Neural progenitor cell (in vitro differentiated cells): ENCODE results near the gene RAB27A. TPM values are rescaled to one million over a fixed set of nuclear protein-coding genes. Genes with fewer than 3 reads are reported as not detected.

Source experiments
- DNase-seq: peaks from one replicate; pipeline ENCODE4 v3.0.0-alpha.2; 2016; ENCODE audit warnings: low spot score
- H2AFZ ChIP-seq: fragments of 200-600 bp; sonication (generic); replicated peaks from 2 replicates; pipeline ENCODE4 v1.6.1; 2016; ENCODE audit warnings: antibody characterized with exemption
- H3F3A ChIP-seq: fragments of 200-600 bp; sonication (generic); 2 replicates; pipeline ENCODE4 v1.6.1; 2016; ENCODE audit warnings: antibody characterized with exemption, low read depth
- H3K27ac ChIP-seq: fragments of 200-600 bp; sonication (generic); 2 replicates; pipeline ENCODE4 v1.5.1; 2016; ENCODE audit warnings: mild to moderate bottlenecking
- H3K27me3 ChIP-seq: fragments of 200-600 bp; sonication (generic); 2 replicates; pipeline ENCODE4 v1.6.1; 2016; ENCODE audit warnings: mild to moderate bottlenecking, moderate library complexity
- H3K36me3 ChIP-seq: fragments of 200-600 bp; sonication (generic); 2 replicates; pipeline ENCODE4 v1.5.1; 2016
- H3K4me1 ChIP-seq: fragments of 200-600 bp; sonication (generic); 2 replicates; pipeline ENCODE4 v1.6.1; 2016; ENCODE audit warnings: mixed run types
- H3K4me2 ChIP-seq: fragments of 200-600 bp; sonication (generic); 2 replicates; pipeline ENCODE4 v1.6.1; 2016
- H3K4me3 ChIP-seq: fragments of 200-600 bp; sonication (generic); 2 replicates; pipeline ENCODE4 v1.5.1; 2016
- H3K79me2 ChIP-seq: fragments of 200-600 bp; sonication (generic); 2 replicates; pipeline ENCODE4 v1.6.1; 2016; ENCODE audit warnings: low read depth
- H3K9ac ChIP-seq: fragments of 200-600 bp; sonication (generic); 2 replicates; pipeline ENCODE4 v1.6.1; 2016
- H3K9me3 ChIP-seq: fragments of 200-600 bp; sonication (generic); 2 replicates; pipeline ENCODE4 v1.5.1; 2016; ENCODE audit warnings: low read depth
- H4K20me1 ChIP-seq: fragments of 200-600 bp; sonication (generic); 2 replicates; pipeline ENCODE4 v1.6.1; 2016; ENCODE audit warnings: low read depth
- H3K27ac Mint-ChIP-seq: 3 replicates; pipeline ENCODE4 v1.8.0; 2021; ENCODE audit warnings: mixed read lengths
- H3K27me3 Mint-ChIP-seq: 2 replicates; pipeline ENCODE4 v1.8.0; 2022; ENCODE audit warnings: low read depth, mild to moderate bottlenecking, inconsistent platforms, moderate library complexity, mixed read lengths; ENCODE audit not compliant: insufficient read depth
- H3K36me3 Mint-ChIP-seq: 3 replicates; pipeline ENCODE4 v1.8.0; 2021; ENCODE audit warnings: mixed read lengths
- H3K4me1 Mint-ChIP-seq: 3 replicates; pipeline ENCODE4 v1.8.0; 2021; ENCODE audit warnings: mixed read lengths
- H3K4me3 Mint-ChIP-seq: 3 replicates; pipeline ENCODE4 v1.8.0; 2021; ENCODE audit warnings: mild to moderate bottlenecking, moderate library complexity, mixed read lengths
- H3K9me3 Mint-ChIP-seq: 3 replicates; pipeline ENCODE4 v1.8.0; 2020; ENCODE audit warnings: mixed read lengths
- CTCF ChIP-seq: fragments of 200-600 bp; sonication (generic); IDR thresholded peaks from 2 replicates; pipeline ENCODE4 v1.5.1; 2017; ENCODE audit warnings: antibody characterized with exemption, mild to moderate bottlenecking
- EZH2 ChIP-seq: fragments of 200-600 bp; sonication (generic); IDR thresholded peaks from 2 replicates; pipeline ENCODE4 v1.6.1; 2017; ENCODE audit warnings: antibody characterized with exemption, mild to moderate bottlenecking, moderate library complexity
- EZH2phosphoT487 ChIP-seq: fragments of 200-600 bp; sonication (generic); IDR thresholded peaks from 2 replicates; pipeline ENCODE4 v1.6.1; 2017; ENCODE audit warnings: antibody characterized with exemption
- total RNA-seq: library from RNA; depleted of rRNA; stranded (reverse); fragments of >200 nt; gene quantifications from 2 replicates; pipeline ENCODE4 v1.2.3, GENCODE V29; 2015; ENCODE audit warnings: low replicate concordance

The RAB27A gene
- total RNA-seq, 1 donor from 2014 or later, result 3.6 TPM

GRCh38 chr15:55277715-55278114, 11.9 kb downstream of the RAB27A start:
- no peak overlapping the region for H3K4me3 ChIP-seq
- H3K9me3 Mint-ChIP-seq, result peaks cover under 1% of the 10 kb centered on the region
- TF ChIP-seq CTCF (no peak), EZH2phosphoT487 (no peak), EZH2 (no peak)
- no peaks in the 10 kb centered on the region for H3K36me3 ChIP-seq
- H3K27ac Mint-ChIP-seq, result no peak overlapping the region
- no peaks in the 10 kb centered on the region for H3K4me1 Mint-ChIP-seq
- H3K4me3 Mint-ChIP-seq, result no peak overlapping the region
- DNase-seq, result no peak
- H3K4me1 ChIP-seq, result no peaks in the 10 kb centered on the region
- peaks cover 2% of the 10 kb centered on the region for H3K36me3 Mint-ChIP-seq
- H3K27ac ChIP-seq, result no peak overlapping the region
- H2AFZ ChIP-seq, result no peak overlapping the region
- H3K79me2 ChIP-seq, result no peaks in the 10 kb centered on the region
- no peak overlapping the region for H3K9ac ChIP-seq
- no peaks in the 10 kb centered on the region for H3K9me3 ChIP-seq
- no peaks in the 10 kb centered on the region for H3K27me3 ChIP-seq
- no peaks in the 10 kb centered on the region for H4K20me1 ChIP-seq
- H3K4me2 ChIP-seq, result no peak overlapping the region
- no peaks in the 10 kb centered on the region for H3F3A ChIP-seq
- no peaks in the 10 kb centered on the region for H3K27me3 Mint-ChIP-seq

- Histone ChIP-seq H3K4me3 (no peak overlapping the region), H3K9ac (no peak overlapping the region), H3K4me1 (no peaks in the 10 kb centered on the region), H2AFZ (no peak overlapping the region), H3K27me3 (no peaks in the 10 kb centered on the region), H3K4me2 (no peak overlapping the region), H3F3A (no peaks in the 10 kb centered on the region), H3K36me3 (no peaks in the 10 kb centered on the region), H3K9me3 (no peaks in the 10 kb centered on the region), H3K79me2 (no peaks in the 10 kb centered on the region), H4K20me1 (no peaks in the 10 kb centered on the region), H3K27ac (no peak overlapping the region)
- H3K36me3 Mint-ChIP-seq, result peaks cover 2% of the 10 kb centered on the region
- TF ChIP-seq EZH2 (no peak), EZH2phosphoT487 (no peak), CTCF (no peak)
- H3K27ac Mint-ChIP-seq, result no peak overlapping the region
- no peak for DNase-seq
- H3K4me3 Mint-ChIP-seq, result no peak overlapping the region
- H3K4me1 Mint-ChIP-seq, result no peaks in the 10 kb centered on the region
- peaks cover 2% of the 10 kb centered on the region for H3K9me3 Mint-ChIP-seq
- H3K27me3 Mint-ChIP-seq, result no peaks in the 10 kb centered on the region
These were observed 12.5 kb downstream of the RAB27A start for GRCh38 chr15:55277116-55277564.

GRCh38 chr15:55276324-55276723, 13.3 kb downstream of the RAB27A start:
- H3K36me3 Mint-ChIP-seq, result peaks cover 2% of the 10 kb centered on the region
- no peaks in the 10 kb centered on the region for H3K27me3 Mint-ChIP-seq
- Histone ChIP-seq H3K4me1 (no peaks in the 10 kb centered on the region), H3F3A (no peaks in the 10 kb centered on the region), H3K4me2 (no peak overlapping the region), H3K4me3 (no peak overlapping the region), H3K36me3 (no peaks in the 10 kb centered on the region), H3K27me3 (no peaks in the 10 kb centered on the region), H3K9ac (no peak overlapping the region), H3K27ac (no peak overlapping the region), H4K20me1 (no peaks in the 10 kb centered on the region), H3K79me2 (no peaks in the 10 kb centered on the region), H2AFZ (no peak overlapping the region), H3K9me3 (no peaks in the 10 kb centered on the region)
- no peak overlapping the region for H3K27ac Mint-ChIP-seq
- H3K9me3 Mint-ChIP-seq, result peaks cover 2% of the 10 kb centered on the region
- TF ChIP-seq CTCF, result no peak
- TF ChIP-seq EZH2, result no peak
- DNase-seq, result no peak
- H3K4me1 Mint-ChIP-seq, result no peaks in the 10 kb centered on the region
- H3K4me3 Mint-ChIP-seq, result no peak overlapping the region
